Stimulated activated CD8-positive, alpha-beta memory T cell treated with anti-CD3 and anti-CD28 coated beads, Interleukin-12 subunit alpha, Interleukin-12 subunit beta, amount 100 ng/mL, for 4 hours (primary cell): ENCODE data around the gene R3HCC1L.

Experiments used
- DNase-seq: peaks from one replicate; pipeline ENCODE4 v3.0.0-alpha.2; 2020; ENCODE audit warnings: low read depth

Gene R3HCC1L

GRCh38 chr10:98235846-98236245, 101.4 kb downstream of the R3HCC1L start:
- no peak for DNase-seq

DNA sequence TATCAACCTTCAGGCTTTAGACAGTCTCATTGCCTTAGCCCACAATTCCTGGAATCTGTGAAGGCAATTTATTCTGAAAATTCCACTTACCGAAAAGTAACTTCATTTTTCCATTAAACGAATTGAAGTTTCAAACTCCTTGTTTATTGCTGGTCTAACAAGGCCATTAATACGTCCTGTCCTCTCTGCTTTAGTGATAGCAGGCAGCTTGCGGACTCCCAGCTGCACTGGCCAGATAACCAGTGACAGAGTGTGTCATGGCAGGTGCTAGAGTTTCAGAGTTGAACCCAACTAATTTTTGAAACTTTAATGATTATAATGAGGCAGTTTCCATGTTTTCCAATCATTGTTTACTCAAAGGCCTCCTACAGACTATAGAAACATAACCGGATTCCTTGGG, 102.4 kb downstream of the R3HCC1L start:
- no peak for DNase-seq

- DNase-seq: no peak
Measured at GRCh38 chr10:98238391-98238790, 103.9 kb downstream of the R3HCC1L start.

DNA sequence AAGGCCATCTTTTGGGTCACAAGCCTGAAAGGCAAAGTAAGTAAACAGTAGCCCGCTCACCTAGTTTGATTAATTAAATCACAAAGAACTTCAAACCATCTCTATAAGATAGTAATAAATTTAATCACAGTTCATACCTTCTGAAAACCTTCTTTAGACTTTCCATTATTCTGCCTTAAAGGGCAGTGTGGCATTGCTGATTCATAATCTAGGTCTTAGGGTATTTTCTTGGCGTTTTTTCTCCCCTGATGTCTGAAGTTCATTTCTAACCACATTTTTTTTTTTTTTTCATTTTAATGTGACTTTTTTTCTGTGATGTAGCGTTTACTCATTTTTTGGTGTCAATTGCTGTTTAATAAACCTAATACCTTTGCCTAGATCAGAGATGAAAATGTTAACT, 106.1 kb downstream of the R3HCC1L start:
- DNase-seq: no peak

DNA sequence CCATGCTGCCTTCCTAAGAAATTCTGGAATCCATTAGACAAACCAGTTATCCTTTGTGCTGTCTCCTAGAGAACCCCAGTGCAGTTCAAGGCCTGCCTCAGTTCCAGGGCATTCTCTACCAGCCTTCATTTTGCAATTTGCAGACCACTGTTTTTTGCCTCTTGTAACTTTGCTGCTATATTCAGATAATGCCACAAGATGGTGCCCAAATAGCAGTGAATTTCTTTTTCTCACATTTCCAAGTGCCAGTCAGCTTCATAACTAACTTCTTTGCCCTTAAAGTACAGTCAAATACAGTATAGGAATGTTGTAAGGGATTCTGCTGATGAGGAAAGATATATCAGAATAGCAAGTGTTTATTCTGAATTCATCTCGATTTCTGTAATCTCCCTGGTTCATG, 108.4 kb downstream of the R3HCC1L start:
- no peak for DNase-seq

- DNase-seq: no peak
Measured at GRCh38 chr10:98244141-98244540, 109.7 kb downstream of the R3HCC1L start.

- no peak for DNase-seq
Measured at GRCh38 chr10:98244586-98244985, 110.1 kb downstream of the R3HCC1L start.

DNA sequence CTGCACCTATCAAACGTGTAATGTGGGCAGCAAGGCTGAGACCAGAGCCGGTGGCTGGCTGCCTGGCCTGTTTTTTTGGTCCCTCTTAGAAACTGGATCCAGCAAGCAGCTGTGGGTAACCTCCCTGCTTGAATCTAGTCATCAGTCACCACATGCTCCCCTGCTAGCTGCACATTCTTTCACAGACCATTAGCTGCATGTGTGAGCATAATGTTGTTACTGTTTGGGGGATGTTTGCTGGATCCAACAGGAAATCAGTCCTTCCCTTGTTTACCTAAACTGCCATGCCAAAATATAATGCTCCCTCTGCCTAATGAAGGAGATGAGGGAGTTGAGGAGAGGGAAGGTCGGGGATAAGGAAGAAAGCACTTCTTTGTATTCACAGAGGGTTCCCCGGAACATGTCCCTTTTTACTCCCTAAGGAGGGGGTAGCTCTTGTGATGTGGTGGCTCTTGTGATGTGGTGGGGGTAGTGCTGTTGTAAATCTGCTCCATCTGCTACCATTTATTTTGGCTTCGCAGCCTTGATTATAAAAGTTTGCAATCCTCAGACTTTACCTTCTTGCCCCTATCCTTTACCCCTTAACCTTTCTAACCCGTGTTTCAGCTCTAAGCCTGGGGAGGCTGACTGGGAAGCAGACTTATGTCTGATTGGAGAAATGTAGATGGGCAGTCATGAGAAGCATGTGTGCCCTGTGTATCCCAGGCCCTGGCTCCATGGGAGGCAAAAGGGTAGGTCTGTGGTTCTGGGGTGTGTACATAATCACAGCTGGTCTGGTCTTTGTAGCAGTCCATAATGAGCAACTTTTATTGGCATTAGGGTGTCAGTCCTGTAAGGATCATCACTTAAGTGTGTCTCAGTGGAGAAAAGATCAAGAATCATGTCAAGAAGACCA, 112.7 kb downstream of the R3HCC1L start:
- no peak for DNase-seq

DNA sequence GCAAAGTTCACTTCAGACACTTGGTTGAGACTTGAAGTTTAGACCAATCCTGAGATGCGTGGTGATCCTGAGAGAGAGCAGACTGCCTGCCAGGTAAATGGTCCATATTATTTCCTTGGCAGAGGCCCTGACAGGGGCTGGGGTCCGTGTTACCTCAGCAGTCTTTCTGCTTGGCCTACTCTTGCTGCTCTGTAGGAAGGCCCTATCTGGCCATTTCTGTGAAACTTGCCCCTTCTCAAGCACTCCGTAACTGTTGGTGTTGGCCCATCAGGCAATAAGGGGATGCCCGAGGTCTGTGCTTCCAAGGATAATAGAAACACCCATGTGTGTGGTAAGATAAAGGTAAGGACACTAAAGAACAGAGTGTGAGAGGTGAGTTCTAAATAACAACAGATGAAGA, 113.6 kb downstream of the R3HCC1L start:
- DNase-seq: no peak

DNA sequence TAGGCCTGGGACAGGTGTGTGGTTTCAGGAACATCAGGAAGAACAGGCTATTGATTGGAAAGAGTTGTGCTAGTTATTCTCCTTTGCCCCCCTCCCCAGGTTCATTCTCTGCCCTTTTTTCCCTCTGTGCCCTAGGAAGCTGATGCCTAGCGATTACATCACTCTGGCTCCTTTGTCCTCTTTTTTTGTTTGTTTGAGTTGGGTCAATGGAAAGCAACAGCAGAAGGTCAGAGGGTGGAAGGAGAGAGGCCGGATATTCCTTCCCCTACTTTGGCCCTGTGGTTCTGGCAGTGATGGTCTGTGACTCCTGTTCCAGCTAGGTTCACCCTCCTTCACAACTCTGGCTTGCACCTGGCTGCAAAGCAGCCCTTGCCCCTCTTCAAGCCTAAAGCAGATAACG, 114.7 kb downstream of the R3HCC1L start:
- DNase-seq: no peak

GRCh38 chr10:98251399-98251798, 116.9 kb downstream of the R3HCC1L start:
- DNase-seq: no peak

- no peak for DNase-seq
Measured at GRCh38 chr10:98252464-98252863, 118.0 kb downstream of the R3HCC1L start.

DNA sequence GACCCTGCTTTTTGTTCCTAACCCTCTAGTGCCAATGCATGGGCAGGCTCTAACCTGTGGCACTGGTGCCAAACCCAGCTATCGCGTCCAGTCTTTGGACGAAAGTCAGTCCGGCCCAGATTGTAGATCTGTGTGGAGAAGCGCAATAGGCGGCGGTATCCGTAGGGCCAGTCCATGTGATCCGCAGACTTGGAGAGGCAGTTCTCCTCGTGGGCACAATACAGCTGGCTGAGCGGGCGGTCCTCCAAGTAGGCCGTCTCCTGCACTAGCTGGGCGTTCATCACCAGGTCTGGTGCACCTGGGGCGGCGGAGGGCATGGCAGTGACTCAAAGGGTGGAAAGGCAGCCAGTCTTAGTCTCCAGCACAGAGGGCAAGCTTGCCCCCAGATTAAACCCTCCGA, 119.0 kb downstream of the R3HCC1L start:
- no peak for DNase-seq

GRCh38 chr10:98254234-98254974, 119.9 kb downstream of the R3HCC1L start:
- no peak for DNase-seq

GRCh38 chr10:98255146-98255877, 120.9 kb downstream of the R3HCC1L start:
- DNase-seq: no peak

DNA sequence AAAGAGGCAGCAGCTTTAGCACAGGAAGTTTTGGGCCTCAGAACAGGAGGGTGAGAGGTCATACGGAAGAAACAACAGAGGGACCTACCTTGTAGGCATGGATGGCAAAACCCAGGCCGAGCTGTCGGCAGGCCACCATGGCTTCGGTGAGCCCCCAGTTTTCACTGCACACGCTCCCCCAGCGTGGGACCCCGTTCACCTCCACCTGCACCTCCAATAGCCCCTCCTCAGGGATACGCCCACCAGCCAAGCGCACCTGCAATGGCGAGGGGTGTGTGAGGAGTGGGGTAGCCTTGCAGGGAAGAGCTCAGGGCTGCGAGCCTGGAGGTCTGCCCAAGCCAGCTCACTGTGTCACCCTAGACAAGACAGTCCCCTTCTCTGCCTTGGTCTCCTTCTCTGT, 122.2 kb downstream of the R3HCC1L start:
- no peak for DNase-seq

DNA sequence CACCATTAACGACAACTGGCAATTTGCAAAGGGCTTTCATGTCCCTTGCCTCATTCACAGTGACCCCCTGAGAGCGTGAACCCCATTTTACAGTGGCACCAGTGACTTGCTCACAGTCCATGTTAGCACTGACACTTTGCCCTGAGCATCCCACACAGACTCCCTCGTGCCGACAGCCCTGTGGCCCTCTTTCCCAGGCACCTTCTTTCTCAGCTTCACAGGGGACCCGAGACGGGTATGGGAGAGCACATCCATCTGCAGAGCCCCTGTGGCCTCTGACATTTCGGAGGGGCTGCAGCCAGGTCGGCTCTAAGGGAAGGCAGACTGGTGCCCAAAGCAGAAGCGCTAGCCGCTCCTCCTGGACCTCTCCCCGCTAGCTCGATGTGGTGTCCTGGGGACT, 122.7 kb downstream of the R3HCC1L start:
- DNase-seq: no peak

GRCh38 chr10:98257961-98258360, 123.5 kb downstream of the R3HCC1L start:
- DNase-seq: no peak

GRCh38 chr10:98258683-98259454, 124.4 kb downstream of the R3HCC1L start:
- DNase-seq: no peak

DNA sequence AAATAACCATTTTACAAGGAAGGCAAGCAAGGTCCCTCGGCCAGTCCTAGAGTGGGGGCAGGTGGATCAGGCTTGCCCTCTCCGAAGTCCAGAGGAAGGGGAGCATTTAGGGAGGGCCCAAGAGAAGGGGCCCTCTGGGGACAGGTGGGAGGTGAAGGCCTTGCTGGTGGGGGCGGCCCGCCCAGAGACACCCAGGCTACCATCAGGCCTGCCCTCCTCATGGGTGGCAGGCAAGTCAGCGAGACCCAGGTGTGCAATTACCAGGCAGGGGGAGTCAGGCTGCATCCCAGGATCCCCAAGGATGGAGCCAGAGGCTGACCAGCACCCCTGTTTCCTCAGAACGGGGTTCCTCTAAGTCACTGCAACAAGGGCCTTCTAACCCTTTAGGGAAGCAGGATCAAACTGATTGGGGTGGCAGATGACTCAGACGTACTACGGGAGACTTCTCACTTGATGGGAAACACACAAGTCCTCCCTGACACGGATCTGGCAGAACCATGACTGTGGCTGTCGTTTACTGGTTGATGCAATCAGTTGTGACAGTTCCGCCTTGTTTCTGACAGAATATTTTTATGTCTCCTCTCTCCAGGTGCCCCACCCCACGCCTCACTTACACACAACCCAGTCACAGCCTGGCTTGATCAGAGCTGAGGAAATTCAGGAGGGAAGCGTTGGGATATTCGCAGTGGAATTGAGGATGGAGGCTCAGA, 125.3 kb downstream of the R3HCC1L start:
- no peak for DNase-seq

DNA sequence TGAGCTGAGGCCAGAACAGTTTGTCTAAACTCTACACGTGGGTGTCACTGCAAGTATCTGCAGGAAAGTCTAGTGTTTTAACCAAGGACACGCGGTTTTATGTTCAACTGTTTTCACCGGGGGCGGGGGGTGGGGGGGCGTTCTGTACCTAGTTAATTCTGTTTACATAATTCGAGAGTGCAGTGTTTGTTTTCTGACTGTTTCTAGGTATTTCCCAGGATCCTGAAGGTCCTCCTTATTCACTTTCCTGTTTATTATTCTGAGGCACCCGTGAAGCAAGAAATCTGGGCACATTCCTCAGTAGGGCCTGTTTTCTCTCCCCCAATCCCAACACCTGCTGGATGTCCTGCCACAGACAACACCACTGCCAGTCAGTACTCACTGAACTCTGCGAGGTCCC, 125.9 kb downstream of the R3HCC1L start:
- DNase-seq: no peak
